ENCODE results near the gene HES7. TPM values are rescaled to one million over a fixed set of nuclear protein-coding genes. Genes with fewer than 3 reads are reported as not detected.

The HES7 gene
- total RNA-seq, 1 experiment from 2014 or later, result 0.33 TPM

DNA sequence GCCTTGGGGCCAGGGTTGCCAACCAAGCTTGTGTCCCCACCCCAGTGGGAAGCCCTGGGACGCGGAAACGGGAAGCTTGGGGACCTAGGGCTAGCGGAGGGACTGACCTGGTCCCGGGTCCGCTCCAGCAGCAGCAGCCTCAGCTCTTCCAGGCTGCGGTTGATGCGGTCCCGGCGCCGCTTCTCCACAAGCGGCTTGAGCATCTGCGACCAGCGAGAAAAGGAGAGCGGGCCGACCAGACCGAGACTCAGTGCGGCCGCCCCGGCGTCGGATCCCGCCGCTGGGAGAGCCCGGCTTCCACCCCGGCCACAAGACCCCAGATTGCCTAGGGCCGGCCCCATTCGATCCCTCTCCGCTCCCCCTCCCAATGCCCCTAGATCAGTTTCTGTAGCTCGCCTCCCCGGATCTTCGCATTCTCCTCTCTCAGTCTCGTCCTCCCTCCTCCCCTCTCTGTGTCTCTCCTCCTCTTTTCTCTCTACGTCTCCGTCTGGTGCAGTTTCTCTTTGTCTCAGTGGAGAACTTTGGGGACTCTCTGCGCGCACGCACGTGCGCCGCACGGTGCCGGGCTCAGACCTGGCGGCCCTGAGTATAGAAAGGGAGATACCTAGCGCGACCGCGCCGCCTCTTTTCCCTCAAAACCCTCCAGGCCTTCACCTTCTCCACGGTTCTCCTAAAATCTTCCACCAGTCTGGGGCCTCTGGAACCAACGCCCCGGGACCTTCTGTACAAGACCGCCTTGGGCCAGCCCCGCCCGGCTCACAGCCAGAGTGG is 797 bp downstream of the HES7 start:
- no peak overlapping the region for H4K8ac ChIP-seq (replicated peaks; ENCODE audit: insufficient read length, low read depth, low read length)
- peak; percentile 63 for DNase-seq
- no CpG with 5 or more reads among the region's 55 CpGs for WGBS (ENCODE audit: extremely low coverage, insufficient read length, low lambda C conversion rate)
- no peak overlapping the region for H3K18ac ChIP-seq (ENCODE audit: insufficient read length, low read depth, low read length)
- no peaks in the 10 kb centered on the region for H3K79me1 ChIP-seq (ENCODE audit: insufficient read depth, low read depth, low read length, poor library complexity, severe bottlenecking)
- no peak overlapping the region for H3K27ac ChIP-seq (ENCODE audit: insufficient read length, low read depth, low read length)
- H2BK120ac ChIP-seq (ENCODE audit: low read depth, low read length, poor library complexity, severe bottlenecking), result no peak overlapping the region
- H2BK15ac ChIP-seq (ENCODE audit: low read depth, low read length), result no peak overlapping the region
- no peak overlapping the region for H2AK5ac ChIP-seq (ENCODE audit: insufficient read length, low read length)
- TF ChIP-seq, protein P1, sequence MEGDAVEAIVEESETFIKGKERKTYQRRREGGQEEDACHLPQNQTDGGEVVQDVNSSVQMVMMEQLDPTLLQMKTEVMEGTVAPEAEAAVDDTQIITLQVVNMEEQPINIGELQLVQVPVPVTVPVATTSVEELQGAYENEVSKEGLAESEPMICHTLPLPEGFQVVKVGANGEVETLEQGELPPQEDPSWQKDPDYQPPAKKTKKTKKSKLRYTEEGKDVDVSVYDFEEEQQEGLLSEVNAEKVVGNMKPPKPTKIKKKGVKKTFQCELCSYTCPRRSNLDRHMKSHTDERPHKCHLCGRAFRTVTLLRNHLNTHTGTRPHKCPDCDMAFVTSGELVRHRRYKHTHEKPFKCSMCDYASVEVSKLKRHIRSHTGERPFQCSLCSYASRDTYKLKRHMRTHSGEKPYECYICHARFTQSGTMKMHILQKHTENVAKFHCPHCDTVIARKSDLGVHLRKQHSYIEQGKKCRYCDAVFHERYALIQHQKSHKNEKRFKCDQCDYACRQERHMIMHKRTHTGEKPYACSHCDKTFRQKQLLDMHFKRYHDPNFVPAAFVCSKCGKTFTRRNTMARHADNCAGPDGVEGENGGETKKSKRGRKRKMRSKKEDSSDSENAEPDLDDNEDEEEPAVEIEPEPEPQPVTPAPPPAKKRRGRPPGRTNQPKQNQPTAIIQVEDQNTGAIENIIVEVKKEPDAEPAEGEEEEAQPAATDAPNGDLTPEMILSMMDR (conservative IDR thresholded peaks at IDR 0.05), result no peak
- H3K27me3 ChIP-seq (ENCODE audit: insufficient read depth, low read length), result peaks cover 34% of the 10 kb centered on the region
- Mint-ChIP-seq H3K27me3 (ENCODE audit: low read depth) (peaks cover 82% of the 10 kb centered on the region), H3K4me1 (peaks cover 43 to 47% of the 10 kb centered on the region in 2 experiments), H3K36me3 (ENCODE audit: insufficient read depth in 1 of 3, low read depth in 3 of 3) (no peaks in the 10 kb centered on the region; a peak in 2 of 7 replicates), H3K27ac (peak overlapping the region in 1 of 3 experiments; percentile 50; a peak in 1 of 7 replicates), H3K9me3 (peaks cover 4 to 12% of the 10 kb centered on the region in 2 experiments; a peak in 4 of 5 replicates), H3K4me3 (peak overlapping the region; percentile 91 to 93)
- no peaks in the 10 kb centered on the region for H3K9me3 ChIP-seq (ENCODE audit: control insufficient read depth, low read depth, low read length)
- no peak overlapping the region for H2BK20ac ChIP-seq (ENCODE audit: low read depth, low read length, poor library complexity, severe bottlenecking)
- H3T11ph ChIP-seq (ENCODE audit: low read length), result no peak overlapping the region
- H2AFZ ChIP-seq (ENCODE audit: low read length), result no peak overlapping the region
- H3K4me2 ChIP-seq (ENCODE audit: insufficient read depth, insufficient read length, low read length), result peak overlapping the region; percentile 66
- peaks cover 53% of the 10 kb centered on the region for H3K23me2 ChIP-seq (ENCODE audit: insufficient read length, low read depth, low read length, poor library complexity, severe bottlenecking)
- no peaks in the 10 kb centered on the region; the same call in 1 of the 2 replicates for H3K4me1 ChIP-seq (ENCODE audit: insufficient read depth, low read length)
- H4K5ac ChIP-seq (ENCODE audit: insufficient read length, low read depth, low read length), result no peak overlapping the region
- no peak overlapping the region for H3K4ac ChIP-seq (ENCODE audit: low read depth, low read length)
- H3K9ac ChIP-seq (ENCODE audit: extremely low read depth, insufficient read length, low read length), result no peak overlapping the region
- no peaks in the 10 kb centered on the region for H3K79me2 ChIP-seq (ENCODE audit: insufficient read depth, low read length)
- no peak overlapping the region for H3K56ac ChIP-seq (ENCODE audit: insufficient read length, low read depth, low read length)
- no peak overlapping the region for H2BK5ac ChIP-seq (ENCODE audit: insufficient read length, low read length)
- H3K23ac ChIP-seq (ENCODE audit: insufficient read length, low read depth, low read length), result no peak overlapping the region
- no peak overlapping the region; the same call in 1 of the 2 replicates for H3K14ac ChIP-seq (ENCODE audit: insufficient read depth, low read length)
- no peak overlapping the region for H4K91ac ChIP-seq (ENCODE audit: insufficient read length, low read depth, low read length)
- no peak overlapping the region for H2BK12ac ChIP-seq (ENCODE audit: insufficient read length, low read depth, low read length)
- no peaks in the 10 kb centered on the region for H4K20me1 ChIP-seq (ENCODE audit: control insufficient read depth, insufficient read depth, insufficient read length)

Measured in H9 (cell line).